Measurements from ENCODE around the gene SORL1. TPM values are rescaled to one million over a fixed set of nuclear protein-coding genes. Genes with fewer than 3 reads are reported as not detected.

The SORL1 gene
- polyA plus RNA-seq, 3 donors: 52.5 to 61.9 (median 59.4) TPM

DNA sequence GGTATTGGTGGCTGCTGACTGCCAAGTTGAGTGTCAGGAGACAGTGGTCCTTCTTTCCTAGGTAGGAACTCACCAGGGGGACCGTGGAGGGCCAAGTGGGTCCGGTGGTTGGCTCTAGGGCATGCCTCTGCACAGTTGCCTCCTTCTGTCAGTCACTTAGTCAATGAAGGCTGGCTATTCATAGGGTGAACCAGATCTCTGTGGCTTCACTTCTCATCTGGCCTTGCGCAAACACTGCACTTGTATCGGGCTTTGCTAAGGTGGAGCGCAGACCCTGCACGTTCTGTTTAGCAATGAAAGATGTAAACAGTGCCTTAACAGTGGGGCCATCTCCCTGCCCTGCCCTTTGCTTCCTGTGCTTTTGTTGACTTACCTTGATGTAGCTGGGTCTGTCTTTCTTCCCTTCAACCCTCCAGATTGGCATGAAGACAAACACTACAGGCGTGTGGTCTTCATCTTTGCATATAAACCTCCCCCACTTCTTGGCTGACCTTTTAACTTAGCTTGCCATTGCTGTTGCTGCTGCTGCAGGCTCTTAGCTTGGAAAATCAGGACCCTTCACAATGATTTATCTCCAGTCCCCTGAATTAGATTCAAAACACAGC is 7.4 kb downstream of the SORL1 start:
- Mint-ChIP-seq H3K27me3 (ENCODE audit: low read depth in 3 of 3) (no peaks in the 10 kb centered on the region), H3K4me3 (no peak overlapping the region), H3K4me1 (peaks cover 96% of the 10 kb centered on the region), H3K27ac (peak overlapping the region in 4 of 7 donors; percentile 11 to 69 (median 18)), H3K9me3 (peaks cover 0 to 2% (median 0%) of the 10 kb centered on the region in 7 donors), H3K36me3 (peaks cover 33 to 39% of the 10 kb centered on the region in 2 donors)
- no peaks in the 10 kb centered on the region for H3K27me3 ChIP-seq (ENCODE audit: control insufficient read depth in 2 of 2, insufficient read depth in 2 of 2, low read length in 2 of 2)
- peaks cover 100% of the 10 kb centered on the region for H3K79me2 ChIP-seq (ENCODE audit: insufficient read depth, low read length)
- peaks cover 3 to 19% of the 10 kb centered on the region in 2 donors for H3K36me3 ChIP-seq (replicated peaks in 1 of 2; ENCODE audit: control insufficient read depth in 1 of 2, insufficient read depth in 2 of 2, low read length in 2 of 2)
- peaks cover 66 to 87% of the 10 kb centered on the region in 2 donors for H3K4me1 ChIP-seq (ENCODE audit: control insufficient read depth in 1 of 2, insufficient read depth in 2 of 2, low read length in 2 of 2)
- TF ChIP-seq, protein P1, sequence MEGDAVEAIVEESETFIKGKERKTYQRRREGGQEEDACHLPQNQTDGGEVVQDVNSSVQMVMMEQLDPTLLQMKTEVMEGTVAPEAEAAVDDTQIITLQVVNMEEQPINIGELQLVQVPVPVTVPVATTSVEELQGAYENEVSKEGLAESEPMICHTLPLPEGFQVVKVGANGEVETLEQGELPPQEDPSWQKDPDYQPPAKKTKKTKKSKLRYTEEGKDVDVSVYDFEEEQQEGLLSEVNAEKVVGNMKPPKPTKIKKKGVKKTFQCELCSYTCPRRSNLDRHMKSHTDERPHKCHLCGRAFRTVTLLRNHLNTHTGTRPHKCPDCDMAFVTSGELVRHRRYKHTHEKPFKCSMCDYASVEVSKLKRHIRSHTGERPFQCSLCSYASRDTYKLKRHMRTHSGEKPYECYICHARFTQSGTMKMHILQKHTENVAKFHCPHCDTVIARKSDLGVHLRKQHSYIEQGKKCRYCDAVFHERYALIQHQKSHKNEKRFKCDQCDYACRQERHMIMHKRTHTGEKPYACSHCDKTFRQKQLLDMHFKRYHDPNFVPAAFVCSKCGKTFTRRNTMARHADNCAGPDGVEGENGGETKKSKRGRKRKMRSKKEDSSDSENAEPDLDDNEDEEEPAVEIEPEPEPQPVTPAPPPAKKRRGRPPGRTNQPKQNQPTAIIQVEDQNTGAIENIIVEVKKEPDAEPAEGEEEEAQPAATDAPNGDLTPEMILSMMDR (IDR thresholded peaks at IDR 0.05): no peak
- H3K4me2 ChIP-seq (replicated peaks; ENCODE audit: extremely low read depth, low read length, poor library complexity, severe bottlenecking): no peak overlapping the region
- intact Hi-C loops (cut with micrococcal nuclease): no loop called here
- H2AFZ ChIP-seq (ENCODE audit: insufficient read depth, low read depth, low read length, poor library complexity, severe bottlenecking): no peak overlapping the region
- peak overlapping the region in 1 of 3 experiments; percentile 14 for H3K4me3 ChIP-seq (replicated peaks in 1 of 3; ENCODE audit: low read depth in 2 of 3, low read length in 3 of 3)
- H4K20me1 ChIP-seq (ENCODE audit: insufficient read depth, low read length): peaks cover 100% of the 10 kb centered on the region
- no peak overlapping the region for H3K9ac ChIP-seq (ENCODE audit: insufficient read depth, low read length, poor library complexity, severe bottlenecking)
- no peak for DNase-seq
- 57% methylated on average over 6 of the region's 7 CpGs for WGBS (ENCODE audit: insufficient coverage)
- no peaks in the 10 kb centered on the region for H3K9me3 ChIP-seq (replicated peaks in 1 of 2; ENCODE audit: control insufficient read depth in 1 of 2, insufficient read depth in 1 of 2, low read length in 2 of 2)
- H3K27ac ChIP-seq (ENCODE audit: low read depth in 1 of 2, low read length in 2 of 2): no peak overlapping the region

DNA sequence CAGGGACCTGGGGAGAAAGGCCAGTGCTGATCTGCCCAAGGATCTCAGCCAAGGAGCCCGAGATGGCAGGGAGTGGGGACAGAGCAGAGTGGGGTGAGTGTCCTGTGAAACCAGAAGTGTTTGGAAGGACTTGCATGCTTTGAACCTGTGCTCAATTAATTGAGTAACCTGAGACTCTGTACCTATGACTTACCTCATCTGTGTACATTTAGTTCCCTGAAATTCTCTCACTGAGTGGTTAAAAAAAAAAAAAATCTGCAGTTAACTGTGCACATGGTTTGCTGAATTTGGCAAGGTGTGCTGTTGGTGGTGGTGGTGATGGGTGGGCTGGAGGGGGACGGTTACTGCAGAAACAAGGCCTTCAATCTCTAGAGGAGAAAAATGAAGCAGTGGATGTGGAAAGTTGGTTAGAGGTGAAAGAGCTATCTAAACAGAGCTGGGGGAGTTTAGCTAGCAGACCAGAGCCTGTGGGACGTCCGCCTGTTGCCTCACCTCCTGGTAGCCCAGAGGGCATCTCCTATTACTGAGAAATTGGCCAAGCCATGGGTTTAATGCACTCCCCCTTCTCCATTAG is 8.9 kb downstream of the SORL1 start:
- no peaks in the 10 kb centered on the region for H3K27me3 ChIP-seq (ENCODE audit: control insufficient read depth in 2 of 2, insufficient read depth in 2 of 2, low read length in 2 of 2)
- H3K9ac ChIP-seq (ENCODE audit: insufficient read depth, low read length, poor library complexity, severe bottlenecking): no peak overlapping the region
- H2AFZ ChIP-seq (ENCODE audit: insufficient read depth, low read depth, low read length, poor library complexity, severe bottlenecking): no peak overlapping the region
- H3K4me2 ChIP-seq (replicated peaks; ENCODE audit: extremely low read depth, low read length, poor library complexity, severe bottlenecking): no peak overlapping the region
- H3K36me3 Mint-ChIP-seq: peaks cover 36% of the 10 kb centered on the region in 2 donors
- peaks cover 3 to 19% of the 10 kb centered on the region in 2 donors for H3K36me3 ChIP-seq (replicated peaks in 1 of 2; ENCODE audit: control insufficient read depth in 1 of 2, insufficient read depth in 2 of 2, low read length in 2 of 2)
- peak overlapping the region in 1 of 2 donors; percentile 60 for H3K27ac ChIP-seq (ENCODE audit: low read depth in 1 of 2, low read length in 2 of 2)
- whole genome bisulfite sequencing (ENCODE audit: insufficient coverage): 92% methylated on average over 2 of the region's 4 CpGs
- no peak for DNase-seq
- H3K9me3 Mint-ChIP-seq: no peaks in the 10 kb centered on the region
- no peak overlapping the region for H3K4me3 Mint-ChIP-seq
- H4K20me1 ChIP-seq (ENCODE audit: insufficient read depth, low read length): peaks cover 100% of the 10 kb centered on the region
- peak overlapping the region in 6 of 7 donors; percentile 28 to 86 (median 47) for H3K27ac Mint-ChIP-seq
- no peak overlapping the region for H3K4me3 ChIP-seq (replicated peaks in 1 of 3; ENCODE audit: low read depth in 2 of 3, low read length in 3 of 3)
- peaks cover 100% of the 10 kb centered on the region for H3K79me2 ChIP-seq (ENCODE audit: insufficient read depth, low read length)
- peaks cover 96% of the 10 kb centered on the region for H3K4me1 Mint-ChIP-seq
- H3K27me3 Mint-ChIP-seq (ENCODE audit: low read depth in 3 of 3): no peaks in the 10 kb centered on the region
- H3K4me1 ChIP-seq (ENCODE audit: control insufficient read depth in 1 of 2, insufficient read depth in 2 of 2, low read length in 2 of 2): peaks cover 61 to 85% of the 10 kb centered on the region in 2 donors
- intact Hi-C loops (cut with micrococcal nuclease): no loop called here
- TF ChIP-seq, protein P1 (IDR thresholded peaks at IDR 0.05): no peak
- no peaks in the 10 kb centered on the region for H3K9me3 ChIP-seq (replicated peaks in 1 of 2; ENCODE audit: control insufficient read depth in 1 of 2, insufficient read depth in 1 of 2, low read length in 2 of 2)

Data from CD14-positive monocyte (primary cell).